ENCODE results near the gene HGF.

Gene HGF

DNA sequence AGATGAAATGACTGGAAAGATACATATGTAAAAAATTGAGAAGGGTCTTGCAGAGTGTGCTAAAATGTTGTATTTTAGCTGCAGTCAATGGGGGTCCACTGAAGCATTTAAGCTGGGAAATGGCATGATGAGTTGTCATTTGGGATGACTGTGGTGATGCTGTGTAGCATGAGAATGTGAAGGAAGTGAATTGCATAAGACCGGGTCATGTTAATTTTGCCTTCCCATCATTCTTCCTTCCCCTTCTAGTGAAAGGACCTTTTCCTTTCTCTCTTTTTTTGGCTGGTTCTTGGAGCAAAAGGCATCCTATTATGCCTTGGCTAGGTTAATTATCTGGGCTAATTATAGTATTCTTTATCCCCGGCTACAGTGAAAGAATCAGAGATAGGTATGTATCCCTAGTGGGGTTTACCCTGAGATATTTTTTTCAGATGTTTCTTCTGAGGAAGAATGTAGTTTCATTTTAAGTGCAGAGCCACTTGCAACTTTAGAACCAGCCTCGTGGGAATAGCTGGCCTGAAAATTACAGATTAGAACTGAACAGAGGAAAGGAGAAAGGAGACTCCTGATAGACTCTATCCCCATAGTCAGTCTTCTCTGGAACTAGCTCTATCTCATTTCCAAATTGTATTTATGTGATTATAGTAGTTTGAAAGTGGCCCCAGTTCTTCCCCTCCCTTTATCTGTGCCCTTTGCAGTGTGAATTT lies 93.6 kb downstream of the HGF start:
- Histone ChIP-seq H3K4me3 (ENCODE audit: low read depth in 1 of 5, low read length in 5 of 5) (no peak overlapping the region), H3K36me3 (ENCODE audit: control insufficient read depth in 5 of 5, insufficient read depth in 5 of 5, low read length in 5 of 5) (no peaks in the 10 kb centered on the region), H3K9me3 (ENCODE audit: control insufficient read depth in 5 of 5, low read length in 5 of 5) (no peaks in the 10 kb centered on the region), H3K27me3 (ENCODE audit: control insufficient read depth in 5 of 5, insufficient read depth in 4 of 5, low read length in 5 of 5) (no peaks in the 10 kb centered on the region), H3K4me1 (ENCODE audit: control insufficient read depth in 5 of 5, insufficient read depth in 5 of 5, low read length in 5 of 5) (peaks cover 0 to 14% (median 9%) of the 10 kb centered on the region in 5 donors), H3K9ac (ENCODE audit: low read length in 5 of 5) (no peak overlapping the region), H3K27ac (ENCODE audit: low read depth, low read length) (no peak overlapping the region)

DNA sequence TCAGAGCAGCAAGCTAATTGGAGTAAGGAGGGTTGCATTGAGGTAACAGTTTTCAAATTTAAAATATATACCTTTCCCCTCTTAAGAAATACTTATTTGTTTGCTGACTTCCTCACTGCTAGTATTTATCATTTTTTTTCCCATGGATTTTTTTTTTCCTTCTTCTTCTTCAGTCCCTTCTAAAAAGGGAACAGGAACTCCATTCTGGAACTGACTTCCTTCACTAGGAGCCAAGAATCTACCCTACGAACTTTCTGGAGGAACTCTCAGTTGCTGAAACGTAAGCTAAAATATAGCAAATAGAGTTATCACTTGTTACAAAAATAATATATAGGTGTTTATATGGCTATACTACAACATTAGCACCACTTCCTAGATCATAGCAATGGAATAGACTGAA lies 95.4 kb downstream of the HGF start:
- no peaks in the 10 kb centered on the region for H3K27me3 ChIP-seq (ENCODE audit: control insufficient read depth in 5 of 5, insufficient read depth in 4 of 5, low read length in 5 of 5)
- H3K36me3 ChIP-seq (ENCODE audit: control insufficient read depth in 5 of 5, insufficient read depth in 5 of 5, low read length in 5 of 5): no peaks in the 10 kb centered on the region
- H3K27ac ChIP-seq (ENCODE audit: low read depth, low read length): no peak overlapping the region
- H3K4me1 ChIP-seq (ENCODE audit: control insufficient read depth in 5 of 5, insufficient read depth in 5 of 5, low read length in 5 of 5): peaks cover 0 to 14% (median 9%) of the 10 kb centered on the region in 5 donors
- H3K9ac ChIP-seq (ENCODE audit: low read length in 5 of 5): no peak overlapping the region
- no peaks in the 10 kb centered on the region for H3K9me3 ChIP-seq (ENCODE audit: control insufficient read depth in 5 of 5, low read length in 5 of 5)
- no peak overlapping the region for H3K4me3 ChIP-seq (ENCODE audit: low read depth in 1 of 5, low read length in 5 of 5)

DNA sequence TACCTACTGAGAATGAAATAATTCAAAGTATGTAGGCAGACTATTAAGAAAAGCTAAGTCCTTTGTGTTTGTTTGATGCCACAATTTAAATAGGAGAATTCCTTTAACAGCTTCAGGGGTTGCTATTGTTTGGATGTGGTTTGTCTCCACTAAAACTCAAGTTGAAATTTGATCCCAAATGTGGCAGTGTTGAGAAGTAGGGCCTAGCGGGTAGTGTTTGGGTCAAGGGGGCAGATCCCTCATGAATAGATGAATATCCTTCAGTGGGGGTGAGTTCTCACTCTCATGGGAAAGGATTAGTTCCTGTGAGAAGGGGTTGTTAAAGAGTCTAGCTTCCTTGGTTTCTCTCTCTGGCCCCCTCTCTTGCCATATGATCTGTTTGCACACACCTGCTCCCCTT lies 97.0 kb downstream of the HGF start:
- Histone ChIP-seq H3K4me3 (ENCODE audit: low read depth in 1 of 5, low read length in 5 of 5) (no peak overlapping the region), H3K4me1 (ENCODE audit: control insufficient read depth in 5 of 5, insufficient read depth in 5 of 5, low read length in 5 of 5) (peaks cover 0 to 14% (median 9%) of the 10 kb centered on the region in 5 donors)

DNA sequence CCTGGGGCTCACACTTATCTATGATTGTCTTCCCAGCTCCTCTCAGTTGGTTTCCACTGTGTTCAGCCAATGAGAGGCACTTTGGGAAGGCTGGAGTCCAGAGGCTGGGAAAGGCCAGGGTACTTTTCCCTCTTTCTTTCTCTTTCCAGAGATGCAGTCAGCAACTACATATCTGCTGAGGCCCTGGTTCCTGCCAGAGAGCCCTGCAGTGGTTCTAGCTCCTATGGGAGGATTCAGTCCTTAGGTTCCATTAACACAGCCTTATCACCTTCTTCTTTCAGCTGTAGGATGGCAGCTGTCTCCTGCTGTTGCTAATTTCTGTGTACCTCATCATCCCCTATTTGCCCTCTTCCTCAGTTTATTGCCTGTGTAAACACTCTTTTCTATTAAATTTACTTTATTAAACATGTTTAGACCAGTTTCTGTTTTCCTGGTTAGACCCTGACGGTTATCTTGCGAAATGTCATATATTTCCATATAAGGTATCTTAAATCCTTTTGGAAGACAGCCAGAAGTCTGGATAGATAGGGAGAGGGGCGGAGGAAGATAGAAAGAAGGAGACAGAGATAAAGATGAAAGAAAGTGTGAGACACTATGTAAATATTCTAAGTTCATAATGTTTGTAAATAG lies 100.3 kb downstream of the HGF start:
- no peak overlapping the region for H3K4me3 ChIP-seq (ENCODE audit: low read depth in 1 of 5, low read length in 5 of 5)
- no peak overlapping the region for H3K9ac ChIP-seq (ENCODE audit: low read length in 5 of 5)
- peaks cover 0 to 5% (median 0%) of the 10 kb centered on the region in 5 donors for H3K4me1 ChIP-seq (ENCODE audit: control insufficient read depth in 5 of 5, insufficient read depth in 5 of 5, low read length in 5 of 5)
- no peaks in the 10 kb centered on the region for H3K36me3 ChIP-seq (ENCODE audit: control insufficient read depth in 5 of 5, insufficient read depth in 5 of 5, low read length in 5 of 5)
- no peaks in the 10 kb centered on the region for H3K27me3 ChIP-seq (ENCODE audit: control insufficient read depth in 5 of 5, insufficient read depth in 4 of 5, low read length in 5 of 5)
- no peaks in the 10 kb centered on the region for H3K9me3 ChIP-seq (ENCODE audit: control insufficient read depth in 5 of 5, low read length in 5 of 5)
- no peak overlapping the region for H3K27ac ChIP-seq (ENCODE audit: low read depth, low read length)

More for the DNA sequence above, 97.0 kb downstream of the HGF start:
- Histone ChIP-seq H3K9ac (ENCODE audit: low read length in 5 of 5) (no peak overlapping the region), H3K36me3 (ENCODE audit: control insufficient read depth in 5 of 5, insufficient read depth in 5 of 5, low read length in 5 of 5) (no peaks in the 10 kb centered on the region), H3K27me3 (ENCODE audit: control insufficient read depth in 5 of 5, insufficient read depth in 4 of 5, low read length in 5 of 5) (no peaks in the 10 kb centered on the region), H3K27ac (ENCODE audit: low read depth, low read length) (no peak overlapping the region), H3K9me3 (ENCODE audit: control insufficient read depth in 5 of 5, low read length in 5 of 5) (no peaks in the 10 kb centered on the region)

DNA sequence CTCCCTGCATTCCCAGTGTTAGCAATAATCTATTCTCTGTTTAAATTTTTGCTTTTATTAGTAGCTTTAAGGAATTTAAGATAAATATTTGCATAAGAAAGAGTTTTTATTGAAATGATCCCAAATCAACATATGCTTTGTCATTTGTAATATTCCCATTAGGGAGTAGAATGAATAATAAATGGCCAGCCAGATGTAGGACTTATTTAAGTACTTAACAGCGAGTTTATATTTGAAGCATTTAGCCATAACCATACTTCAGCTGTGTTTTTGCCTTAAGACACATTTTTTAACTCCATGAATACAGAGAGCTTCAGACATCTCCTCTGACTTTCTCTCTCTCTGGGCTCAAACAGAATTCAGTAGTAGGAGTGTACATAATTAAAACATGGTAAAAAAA lies 103.6 kb downstream of the HGF start:
- H3K4me1 ChIP-seq (ENCODE audit: control insufficient read depth in 5 of 5, insufficient read depth in 5 of 5, low read length in 5 of 5): no peaks in the 10 kb centered on the region
- H3K4me3 ChIP-seq (ENCODE audit: low read depth in 1 of 5, low read length in 5 of 5): no peak overlapping the region
- no peaks in the 10 kb centered on the region for H3K9me3 ChIP-seq (ENCODE audit: control insufficient read depth in 5 of 5, low read length in 5 of 5)
- H3K36me3 ChIP-seq (ENCODE audit: control insufficient read depth in 5 of 5, insufficient read depth in 5 of 5, low read length in 5 of 5): no peaks in the 10 kb centered on the region
- no peaks in the 10 kb centered on the region for H3K27me3 ChIP-seq (ENCODE audit: control insufficient read depth in 5 of 5, insufficient read depth in 4 of 5, low read length in 5 of 5)
- H3K27ac ChIP-seq (ENCODE audit: low read depth, low read length): no peak overlapping the region
- H3K9ac ChIP-seq (ENCODE audit: low read length in 5 of 5): no peak overlapping the region

- Histone ChIP-seq H3K4me1 (ENCODE audit: control insufficient read depth in 5 of 5, insufficient read depth in 5 of 5, low read length in 5 of 5) (no peaks in the 10 kb centered on the region), H3K9ac (ENCODE audit: low read length in 5 of 5) (no peak overlapping the region), H3K36me3 (ENCODE audit: control insufficient read depth in 5 of 5, insufficient read depth in 5 of 5, low read length in 5 of 5) (no peaks in the 10 kb centered on the region), H3K27me3 (ENCODE audit: control insufficient read depth in 5 of 5, insufficient read depth in 4 of 5, low read length in 5 of 5) (no peaks in the 10 kb centered on the region), H3K9me3 (ENCODE audit: control insufficient read depth in 5 of 5, low read length in 5 of 5) (no peaks in the 10 kb centered on the region), H3K27ac (ENCODE audit: low read depth, low read length) (no peak overlapping the region), H3K4me3 (ENCODE audit: low read depth in 1 of 5, low read length in 5 of 5) (no peak overlapping the region)
Measured at GRCh38 chr7:81665236-81665635, 104.6 kb downstream of the HGF start.

DNA sequence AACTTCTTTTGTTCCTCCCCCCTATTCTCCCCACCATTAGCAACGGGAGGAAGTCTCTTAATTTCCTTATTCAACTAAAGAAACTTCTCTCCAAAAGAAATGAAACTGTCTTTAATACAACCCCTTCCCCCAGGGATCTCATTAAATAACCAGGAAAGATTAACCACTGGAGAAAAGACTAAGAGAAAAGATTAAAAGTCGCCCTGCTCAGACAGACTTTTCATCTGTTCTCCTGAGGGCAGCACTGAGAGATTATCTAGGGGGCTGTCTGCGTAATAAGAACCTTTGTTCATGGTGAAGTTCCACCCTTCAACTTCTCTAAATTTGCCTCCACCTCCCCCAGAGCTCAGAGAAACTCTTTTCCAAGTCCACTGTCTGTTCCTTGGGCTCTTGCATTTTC lies 105.5 kb downstream of the HGF start:
- Histone ChIP-seq H3K27ac (ENCODE audit: low read depth, low read length) (no peak overlapping the region), H3K27me3 (ENCODE audit: control insufficient read depth in 5 of 5, insufficient read depth in 4 of 5, low read length in 5 of 5) (no peaks in the 10 kb centered on the region), H3K4me1 (ENCODE audit: control insufficient read depth in 5 of 5, insufficient read depth in 5 of 5, low read length in 5 of 5) (no peaks in the 10 kb centered on the region), H3K9me3 (ENCODE audit: control insufficient read depth in 5 of 5, low read length in 5 of 5) (peaks cover 0 to 3% (median 0%) of the 10 kb centered on the region in 5 donors), H3K36me3 (ENCODE audit: control insufficient read depth in 5 of 5, insufficient read depth in 5 of 5, low read length in 5 of 5) (no peaks in the 10 kb centered on the region), H3K9ac (ENCODE audit: low read length in 5 of 5) (no peak overlapping the region), H3K4me3 (ENCODE audit: low read depth in 1 of 5, low read length in 5 of 5) (no peak overlapping the region)

GRCh38 chr7:81662531-81662930 lies 107.3 kb downstream of the HGF start:
- H3K4me1 ChIP-seq (ENCODE audit: control insufficient read depth in 5 of 5, insufficient read depth in 5 of 5, low read length in 5 of 5): no peaks in the 10 kb centered on the region

GRCh38 chr7:81659697-81660395 lies 110.0 kb downstream of the HGF start:
- Histone ChIP-seq H3K9me3 (ENCODE audit: control insufficient read depth in 5 of 5, low read length in 5 of 5) (peaks cover 0 to 3% (median 0%) of the 10 kb centered on the region in 5 donors), H3K27me3 (ENCODE audit: control insufficient read depth in 5 of 5, insufficient read depth in 4 of 5, low read length in 5 of 5) (no peaks in the 10 kb centered on the region), H3K4me1 (ENCODE audit: control insufficient read depth in 5 of 5, insufficient read depth in 5 of 5, low read length in 5 of 5) (no peaks in the 10 kb centered on the region), H3K36me3 (ENCODE audit: control insufficient read depth in 5 of 5, insufficient read depth in 5 of 5, low read length in 5 of 5) (no peaks in the 10 kb centered on the region), H3K27ac (ENCODE audit: low read depth, low read length) (no peak overlapping the region), H3K4me3 (ENCODE audit: low read depth in 1 of 5, low read length in 5 of 5) (no peak overlapping the region), H3K9ac (ENCODE audit: low read length in 5 of 5) (no peak overlapping the region)

More at GRCh38 chr7:81662531-81662930, 107.3 kb downstream of the HGF start:
- peaks cover 0 to 3% (median 0%) of the 10 kb centered on the region in 5 donors for H3K9me3 ChIP-seq (ENCODE audit: control insufficient read depth in 5 of 5, low read length in 5 of 5)
- no peaks in the 10 kb centered on the region for H3K27me3 ChIP-seq (ENCODE audit: control insufficient read depth in 5 of 5, insufficient read depth in 4 of 5, low read length in 5 of 5)
- no peak overlapping the region for H3K4me3 ChIP-seq (ENCODE audit: low read depth in 1 of 5, low read length in 5 of 5)
- no peaks in the 10 kb centered on the region for H3K36me3 ChIP-seq (ENCODE audit: control insufficient read depth in 5 of 5, insufficient read depth in 5 of 5, low read length in 5 of 5)
- no peak overlapping the region for H3K9ac ChIP-seq (ENCODE audit: low read length in 5 of 5)
- no peak overlapping the region for H3K27ac ChIP-seq (ENCODE audit: low read depth, low read length)

DNA sequence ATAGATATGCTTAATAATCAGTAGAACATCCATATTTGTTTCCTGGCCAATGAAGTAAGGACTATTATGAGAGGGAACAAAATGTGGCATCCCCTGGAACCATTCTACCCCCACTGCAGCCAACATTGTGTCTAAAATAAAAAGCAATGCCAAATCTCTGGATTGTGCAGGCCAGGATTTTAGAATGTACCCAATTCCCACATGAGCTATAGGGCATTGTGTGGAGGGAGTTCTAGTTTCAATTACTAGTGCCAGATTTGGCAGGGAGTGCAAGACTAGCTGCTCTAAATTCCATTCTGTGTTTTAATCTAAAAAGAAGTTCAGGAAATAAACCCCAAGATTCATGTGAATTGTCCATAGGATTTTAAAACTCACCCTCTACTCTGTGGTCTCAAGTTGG lies 112.3 kb downstream of the HGF start:
- Histone ChIP-seq H3K36me3 (ENCODE audit: control insufficient read depth in 5 of 5, insufficient read depth in 5 of 5, low read length in 5 of 5) (no peaks in the 10 kb centered on the region), H3K9me3 (ENCODE audit: control insufficient read depth in 5 of 5, low read length in 5 of 5) (peaks cover 4 to 9% (median 8%) of the 10 kb centered on the region in 5 donors), H3K27me3 (ENCODE audit: control insufficient read depth in 5 of 5, insufficient read depth in 4 of 5, low read length in 5 of 5) (no peaks in the 10 kb centered on the region), H3K27ac (ENCODE audit: low read depth, low read length) (no peak overlapping the region), H3K9ac (ENCODE audit: low read length in 5 of 5) (no peak overlapping the region), H3K4me1 (ENCODE audit: control insufficient read depth in 5 of 5, insufficient read depth in 5 of 5, low read length in 5 of 5) (no peaks in the 10 kb centered on the region), H3K4me3 (ENCODE audit: low read depth in 1 of 5, low read length in 5 of 5) (no peak overlapping the region)

Measured in subcutaneous abdominal adipose tissue (tissue), 5 donors.